Measurements from ENCODE around the gene PHF21A.

DNA sequence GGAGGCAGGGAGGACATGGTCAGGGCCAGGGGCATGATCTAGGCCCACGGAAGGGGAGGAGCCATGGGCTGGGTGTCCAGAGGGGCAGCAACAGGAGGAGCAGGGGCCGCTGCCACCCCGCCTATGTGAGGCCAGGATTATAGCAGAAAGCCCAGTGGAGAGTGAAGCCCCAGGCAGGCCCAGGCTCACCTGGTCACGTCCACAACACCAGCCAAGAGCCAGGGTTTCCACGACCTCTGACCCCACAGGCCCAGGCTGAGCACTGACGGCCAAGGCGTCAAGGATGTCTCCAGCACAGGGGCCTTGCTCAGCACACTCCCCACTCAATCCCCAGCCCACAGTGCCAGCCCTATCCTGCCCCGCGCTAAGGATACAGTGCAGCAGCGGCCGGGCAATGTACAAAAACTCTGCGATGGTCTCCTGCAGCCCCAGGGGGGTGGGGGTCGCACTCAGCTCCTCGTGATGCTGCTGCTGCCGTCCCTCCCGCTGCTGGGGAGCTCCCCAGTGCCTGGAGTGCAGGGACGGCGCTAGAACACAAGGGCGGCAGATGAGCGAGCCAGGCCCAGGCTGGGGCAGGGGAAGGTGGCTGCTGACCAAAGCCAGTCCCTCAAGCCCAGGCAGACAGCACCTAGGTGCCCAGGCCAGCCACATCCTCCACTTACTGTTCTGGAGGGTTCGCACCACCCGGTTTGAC, 207.2 kb downstream of the PHF21A start:
- TF ChIP-seq CTCF (IDR thresholded peaks at IDR 0.05) = no peak
- no peak for TF ChIP-seq POLR2A (IDR thresholded peaks at IDR 0.05)
